WTC11 (cell line): ENCODE measurements around the gene TTLL11. TPM values are rescaled to one million over a fixed set of nuclear protein-coding genes. Genes with fewer than 3 reads are reported as not detected.

ENCODE experiments used
- ATAC-seq: fragments of 200-7000 bp; cut with Tn5 transposase; 2 replicates; pipeline ENCODE4 v1.10.0; 2021; ENCODE audit warnings: mild to moderate bottlenecking, moderate library complexity
- CTCF ChIA-PET: fragments of 300-600 bp; sonication (Branson Sonifier 250); formaldehyde crosslinking; loops from one replicate; lab custom pipeline; 2021; ENCODE audit warnings: antibody characterized with exemption; lab: Charles Lee
- POLR2A ChIA-PET: fragments of 350-600 bp; sonication (Branson Sonifier 250); formaldehyde crosslinking; loops from one replicate; lab custom pipeline; 2021; ENCODE audit warnings: antibody characterized with exemption; lab: Charles Lee
- DNase-seq: peaks from one replicate; pipeline ENCODE4 v3.0.0; 2021; ENCODE audit warnings: low spot score
- H3K27ac Mint-ChIP-seq: 2 replicates; pipeline ENCODE4 v1.8.0; 2021; ENCODE audit warnings: mixed read lengths
- H3K27me3 Mint-ChIP-seq: 2 replicates; pipeline ENCODE4 v1.8.0; 2021; ENCODE audit warnings: low read depth, mild to moderate bottlenecking, moderate library complexity, mixed read lengths
- H3K36me3 Mint-ChIP-seq: 2 replicates; pipeline ENCODE4 v1.8.0; 2021; ENCODE audit warnings: mixed read lengths
- H3K4me1 Mint-ChIP-seq: 2 replicates; pipeline ENCODE4 v1.8.0; 2022; ENCODE audit warnings: mixed read lengths
- H3K4me3 Mint-ChIP-seq: 2 replicates; pipeline ENCODE4 v1.8.0; 2021; ENCODE audit warnings: mild to moderate bottlenecking, moderate library complexity, mixed read lengths
- H3K9me3 Mint-ChIP-seq: 2 replicates; pipeline ENCODE4 v1.8.0; 2021; ENCODE audit warnings: mixed read lengths
- CTCF ChIP-seq: fragments of 200-600 bp; IDR thresholded peaks from 2 replicates; pipeline ENCODE4 v1.8.0; 2022; ENCODE audit warnings: antibody characterized with exemption
- FOXP4 ChIP-seq: sonication (generic); formaldehyde crosslinking; IDR thresholded peaks from 2 replicates; pipeline ENCODE4 v1.8.0; 2022; ENCODE audit warnings: mild to moderate bottlenecking, missing genetic modification reagents
- GABPB1 ChIP-seq: sonication (generic); formaldehyde crosslinking; IDR thresholded peaks from 2 replicates; pipeline ENCODE4 v1.8.1; 2023; ENCODE audit warnings: mild to moderate bottlenecking, missing genetic modification reagents
- JUN ChIP-seq: sonication (generic); formaldehyde crosslinking; IDR thresholded peaks from 2 replicates; pipeline ENCODE4 v1.8.0; 2023; ENCODE audit warnings: mild to moderate bottlenecking, missing genetic modification reagents
- NFE2L1 ChIP-seq: sonication (generic); formaldehyde crosslinking; IDR thresholded peaks from 2 replicates; pipeline ENCODE4 v1.8.1; 2023; ENCODE audit warnings: missing genetic modification reagents
- SOX15 ChIP-seq: fragments of 250-450 bp; sonication (Bioruptor Pico); IDR thresholded peaks from 2 replicates; pipeline ENCODE4 v1.9.0; 2021; ENCODE audit warnings: mild to moderate bottlenecking
- TEAD1 ChIP-seq: sonication (generic); formaldehyde crosslinking; IDR thresholded peaks from 2 replicates; pipeline ENCODE4 v1.8.0; 2022; ENCODE audit warnings: mild to moderate bottlenecking, missing genetic modification reagents
- TEAD4 ChIP-seq: sonication (generic); formaldehyde crosslinking; IDR thresholded peaks from 2 replicates; pipeline ENCODE4 v1.8.0; 2022; ENCODE audit warnings: mild to moderate bottlenecking, missing genetic modification reagents
- ZMAT4 ChIP-seq: fragments of 250-450 bp; sonication (Bioruptor Pico); IDR thresholded peaks from 2 replicates; pipeline ENCODE4 v1.9.0; 2021; ENCODE audit warnings: mild to moderate bottlenecking
- ZNF138 ChIP-seq: sonication (generic); formaldehyde crosslinking; conservative IDR thresholded peaks from 2 replicates; pipeline ENCODE4 v1.8.1; 2022; ENCODE audit warnings: mild to moderate bottlenecking, moderate library complexity, missing genetic modification reagents
- ZNF512 ChIP-seq: sonication (generic); formaldehyde crosslinking; IDR thresholded peaks from 2 replicates; pipeline ENCODE4 v1.8.1; 2022; ENCODE audit warnings: missing genetic modification reagents, borderline replicate concordance
- total RNA-seq: library from RNA; stranded (reverse); gene quantifications from 3 replicates; pipeline ENCODE4 v1.2.3, GENCODE V29; 2021
- TF ChIP-seq, protein P1 (sequence below): sonication (generic); formaldehyde crosslinking; IDR thresholded peaks from 2 replicates; pipeline ENCODE4 v1.8.0; 2022; ENCODE audit warnings: mild to moderate bottlenecking, missing genetic modification reagents
- TF ChIP-seq, protein P2 (sequence below): sonication (generic); formaldehyde crosslinking; IDR thresholded peaks from 2 replicates; pipeline ENCODE4 v1.8.1; 2023; ENCODE audit warnings: mild to moderate bottlenecking, missing genetic modification reagents
- TF ChIP-seq, protein P3 (sequence below): sonication (generic); formaldehyde crosslinking; IDR thresholded peaks from 2 replicates; pipeline ENCODE4 v1.8.0; 2023; ENCODE audit warnings: missing genetic modification reagents
- TF ChIP-seq, protein P4 (sequence below): fragments of 250-450 bp; sonication (Bioruptor Pico); IDR thresholded peaks from 2 replicates; pipeline ENCODE4 v1.8.0; 2021; ENCODE audit warnings: mild to moderate bottlenecking
- TF ChIP-seq, protein P5 (sequence below): sonication (generic); formaldehyde crosslinking; IDR thresholded peaks from 2 replicates; pipeline ENCODE4 v1.8.1; 2023; ENCODE audit warnings: mild to moderate bottlenecking, missing genetic modification reagents, moderate library complexity
- TF ChIP-seq, protein P6 (sequence below): sonication (generic); formaldehyde crosslinking; IDR thresholded peaks from 2 replicates; pipeline ENCODE4 v1.8.1; 2023; ENCODE audit warnings: mild to moderate bottlenecking, missing genetic modification reagents, borderline replicate concordance

TTLL11 gene
- total RNA-seq, 1 experiment from 2014 or later: 1.1 TPM

DNA sequence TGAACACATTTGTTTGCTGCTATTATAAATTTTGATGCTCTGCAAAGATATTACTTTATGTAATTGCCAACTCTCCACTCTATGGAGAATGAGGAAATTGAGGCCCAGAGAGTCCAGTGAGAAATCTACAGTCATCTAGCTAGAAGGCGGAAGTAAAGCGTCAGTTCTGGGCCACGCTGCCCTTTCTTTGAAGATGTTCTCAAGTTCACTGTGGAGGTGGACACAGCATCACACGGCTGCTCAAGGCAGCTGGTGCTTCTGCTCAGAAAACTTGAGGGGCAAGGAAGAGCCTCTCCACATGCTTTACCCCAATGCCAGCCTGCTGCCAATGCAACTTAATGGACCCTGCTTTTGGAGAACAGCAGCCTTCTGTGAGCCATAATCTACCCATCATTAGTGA is 96.3 kb downstream of the TTLL11 start (continued):
- TF ChIP-seq, protein P1, sequence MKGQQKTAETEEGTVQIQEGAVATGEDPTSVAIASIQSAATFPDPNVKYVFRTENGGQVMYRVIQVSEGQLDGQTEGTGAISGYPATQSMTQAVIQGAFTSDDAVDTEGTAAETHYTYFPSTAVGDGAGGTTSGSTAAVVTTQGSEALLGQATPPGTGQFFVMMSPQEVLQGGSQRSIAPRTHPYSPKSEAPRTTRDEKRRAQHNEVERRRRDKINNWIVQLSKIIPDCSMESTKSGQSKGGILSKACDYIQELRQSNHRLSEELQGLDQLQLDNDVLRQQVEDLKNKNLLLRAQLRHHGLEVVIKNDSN (CRISPR knock-in tag): no peak
- TF ChIP-seq, protein P2, sequence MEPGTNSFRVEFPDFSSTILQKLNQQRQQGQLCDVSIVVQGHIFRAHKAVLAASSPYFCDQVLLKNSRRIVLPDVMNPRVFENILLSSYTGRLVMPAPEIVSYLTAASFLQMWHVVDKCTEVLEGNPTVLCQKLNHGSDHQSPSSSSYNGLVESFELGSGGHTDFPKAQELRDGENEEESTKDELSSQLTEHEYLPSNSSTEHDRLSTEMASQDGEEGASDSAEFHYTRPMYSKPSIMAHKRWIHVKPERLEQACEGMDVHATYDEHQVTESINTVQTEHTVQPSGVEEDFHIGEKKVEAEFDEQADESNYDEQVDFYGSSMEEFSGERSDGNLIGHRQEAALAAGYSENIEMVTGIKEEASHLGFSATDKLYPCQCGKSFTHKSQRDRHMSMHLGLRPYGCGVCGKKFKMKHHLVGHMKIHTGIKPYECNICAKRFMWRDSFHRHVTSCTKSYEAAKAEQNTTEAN (CRISPR knock-in tag): no peak
- TF ChIP-seq, protein P3, sequence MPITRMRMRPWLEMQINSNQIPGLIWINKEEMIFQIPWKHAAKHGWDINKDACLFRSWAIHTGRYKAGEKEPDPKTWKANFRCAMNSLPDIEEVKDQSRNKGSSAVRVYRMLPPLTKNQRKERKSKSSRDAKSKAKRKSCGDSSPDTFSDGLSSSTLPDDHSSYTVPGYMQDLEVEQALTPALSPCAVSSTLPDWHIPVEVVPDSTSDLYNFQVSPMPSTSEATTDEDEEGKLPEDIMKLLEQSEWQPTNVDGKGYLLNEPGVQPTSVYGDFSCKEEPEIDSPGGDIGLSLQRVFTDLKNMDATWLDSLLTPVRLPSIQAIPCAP (CRISPR knock-in tag): no peak
- no peak for TF ChIP-seq ZNF512 (CRISPR knock-in tag)
- TF ChIP-seq, protein P4, sequence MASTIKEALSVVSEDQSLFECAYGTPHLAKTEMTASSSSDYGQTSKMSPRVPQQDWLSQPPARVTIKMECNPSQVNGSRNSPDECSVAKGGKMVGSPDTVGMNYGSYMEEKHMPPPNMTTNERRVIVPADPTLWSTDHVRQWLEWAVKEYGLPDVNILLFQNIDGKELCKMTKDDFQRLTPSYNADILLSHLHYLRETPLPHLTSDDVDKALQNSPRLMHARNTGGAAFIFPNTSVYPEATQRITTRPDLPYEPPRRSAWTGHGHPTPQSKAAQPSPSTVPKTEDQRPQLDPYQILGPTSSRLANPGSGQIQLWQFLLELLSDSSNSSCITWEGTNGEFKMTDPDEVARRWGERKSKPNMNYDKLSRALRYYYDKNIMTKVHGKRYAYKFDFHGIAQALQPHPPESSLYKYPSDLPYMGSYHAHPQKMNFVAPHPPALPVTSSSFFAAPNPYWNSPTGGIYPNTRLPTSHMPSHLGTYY (CRISPR knock-in tag): no peak
- TF ChIP-seq TEAD1: no peak
- TF ChIP-seq FOXP4: no peak
- TF ChIP-seq, protein P5, sequence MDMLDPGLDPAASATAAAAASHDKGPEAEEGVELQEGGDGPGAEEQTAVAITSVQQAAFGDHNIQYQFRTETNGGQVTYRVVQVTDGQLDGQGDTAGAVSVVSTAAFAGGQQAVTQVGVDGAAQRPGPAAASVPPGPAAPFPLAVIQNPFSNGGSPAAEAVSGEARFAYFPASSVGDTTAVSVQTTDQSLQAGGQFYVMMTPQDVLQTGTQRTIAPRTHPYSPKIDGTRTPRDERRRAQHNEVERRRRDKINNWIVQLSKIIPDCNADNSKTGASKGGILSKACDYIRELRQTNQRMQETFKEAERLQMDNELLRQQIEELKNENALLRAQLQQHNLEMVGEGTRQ (CRISPR knock-in tag): no peak
- TF ChIP-seq, all 79 proteins: peak for 0

- no peak for ATAC-seq
- POLR2A ChIA-PET: interaction anchor here (0.8 kb wide), 1 partner anchor 287 kb away, joined by 3 read pairs; no protein-coding TSS in a partner anchor
- no peak for DNase-seq
- no peak for TF ChIP-seq TEAD4 (CRISPR knock-in tag)
- TF ChIP-seq ZMAT4 (CRISPR knock-in tag): no peak
- TF ChIP-seq NFE2L1 (CRISPR knock-in tag): no peak
- no peak for TF ChIP-seq GABPB1
- TF ChIP-seq JUN (CRISPR knock-in tag): no peak
- no peak for TF ChIP-seq ZNF138
- TF ChIP-seq, protein P1 (CRISPR knock-in tag): no peak
- TF ChIP-seq, protein P6, sequence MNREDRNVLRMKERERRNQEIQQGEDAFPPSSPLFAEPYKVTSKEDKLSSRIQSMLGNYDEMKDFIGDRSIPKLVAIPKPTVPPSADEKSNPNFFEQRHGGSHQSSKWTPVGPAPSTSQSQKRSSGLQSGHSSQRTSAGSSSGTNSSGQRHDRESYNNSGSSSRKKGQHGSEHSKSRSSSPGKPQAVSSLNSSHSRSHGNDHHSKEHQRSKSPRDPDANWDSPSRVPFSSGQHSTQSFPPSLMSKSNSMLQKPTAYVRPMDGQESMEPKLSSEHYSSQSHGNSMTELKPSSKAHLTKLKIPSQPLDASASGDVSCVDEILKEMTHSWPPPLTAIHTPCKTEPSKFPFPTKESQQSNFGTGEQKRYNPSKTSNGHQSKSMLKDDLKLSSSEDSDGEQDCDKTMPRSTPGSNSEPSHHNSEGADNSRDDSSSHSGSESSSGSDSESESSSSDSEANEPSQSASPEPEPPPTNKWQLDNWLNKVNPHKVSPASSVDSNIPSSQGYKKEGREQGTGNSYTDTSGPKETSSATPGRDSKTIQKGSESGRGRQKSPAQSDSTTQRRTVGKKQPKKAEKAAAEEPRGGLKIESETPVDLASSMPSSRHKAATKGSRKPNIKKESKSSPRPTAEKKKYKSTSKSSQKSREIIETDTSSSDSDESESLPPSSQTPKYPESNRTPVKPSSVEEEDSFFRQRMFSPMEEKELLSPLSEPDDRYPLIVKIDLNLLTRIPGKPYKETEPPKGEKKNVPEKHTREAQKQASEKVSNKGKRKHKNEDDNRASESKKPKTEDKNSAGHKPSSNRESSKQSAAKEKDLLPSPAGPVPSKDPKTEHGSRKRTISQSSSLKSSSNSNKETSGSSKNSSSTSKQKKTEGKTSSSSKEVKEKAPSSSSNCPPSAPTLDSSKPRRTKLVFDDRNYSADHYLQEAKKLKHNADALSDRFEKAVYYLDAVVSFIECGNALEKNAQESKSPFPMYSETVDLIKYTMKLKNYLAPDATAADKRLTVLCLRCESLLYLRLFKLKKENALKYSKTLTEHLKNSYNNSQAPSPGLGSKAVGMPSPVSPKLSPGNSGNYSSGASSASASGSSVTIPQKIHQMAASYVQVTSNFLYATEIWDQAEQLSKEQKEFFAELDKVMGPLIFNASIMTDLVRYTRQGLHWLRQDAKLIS: no peak
- TF ChIP-seq CTCF: no peak
- TF ChIP-seq FOXP4: no peak
- no peak for TF ChIP-seq SOX15 (CRISPR knock-in tag)
Observed at GRCh38 chr9:121995997-121996396, 97.1 kb downstream of the TTLL11 start.

More at GRCh38 chr9:121995997-121996396, 97.1 kb downstream of the TTLL11 start:
- Mint-ChIP-seq H3K9me3 (no peaks in the 10 kb centered on the region), H3K4me3 (no peak overlapping the region), H3K4me1 (peaks cover 1% of the 10 kb centered on the region; the same call in 1 of the 2 replicates), H3K27me3 (peaks cover 39% of the 10 kb centered on the region), H3K27ac (no peak overlapping the region), H3K36me3 (no peaks in the 10 kb centered on the region)
- CTCF ChIA-PET: interaction anchor here (0.8 to 1.2 kb wide), 3 partner anchors 299 to 312 kb away, joined by 3 read pairs; no protein-coding TSS in a partner anchor
